Measurements from ENCODE around the gene TMEM43.

The TMEM43 gene

DNA sequence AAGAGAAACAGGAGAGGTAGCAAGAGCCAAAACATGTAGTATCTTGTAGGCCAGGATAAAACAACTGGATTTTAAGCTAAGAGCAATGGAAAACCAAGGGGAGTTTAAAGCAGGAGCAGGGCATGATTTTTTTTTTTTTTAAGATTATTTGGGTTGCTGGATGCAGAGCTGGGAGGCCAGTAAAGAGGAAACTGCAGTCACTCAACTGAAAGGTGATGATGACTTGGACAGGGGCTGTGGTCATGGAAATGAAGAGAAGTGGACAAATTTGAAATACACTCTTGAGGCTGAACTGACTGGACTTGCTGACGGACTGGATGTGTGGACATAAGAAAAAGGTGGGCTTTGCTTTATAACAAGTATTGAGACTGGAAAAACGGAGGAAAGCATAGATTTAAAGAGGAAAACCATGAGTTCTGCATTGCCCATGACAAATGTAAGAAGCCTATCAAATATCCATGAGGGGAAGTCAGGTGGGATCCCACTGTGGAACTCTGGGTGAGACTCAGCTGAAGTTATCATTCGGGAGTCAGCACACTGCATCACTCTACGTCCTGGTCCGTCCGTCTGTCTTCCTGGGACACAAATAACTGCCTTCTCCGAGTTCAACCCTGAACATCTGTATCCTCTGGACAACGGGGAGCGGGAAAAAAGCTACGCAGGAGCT is 52.9 kb downstream of the TMEM43 start:
- Histone ChIP-seq H3K4me1 (ENCODE audit: control insufficient read depth, insufficient read depth, low read length) (peaks cover 7% of the 10 kb centered on the region; the same call in 1 of the 2 replicates), H3K9me3 (ENCODE audit: control insufficient read depth, insufficient read depth, low read depth, low read length) (no peaks in the 10 kb centered on the region), H3K4me3 (ENCODE audit: low read depth, low read length) (peak overlapping the region; percentile 87), H3K27ac (ENCODE audit: extremely low read depth, low read depth, low read length) (peak overlapping the region; percentile 79), H3K36me3 (ENCODE audit: control insufficient read depth in 2 of 2, insufficient read depth in 1 of 2, low read length in 2 of 2) (peaks cover 10 to 27% of the 10 kb centered on the region in 2 experiments)
- CTCF ChIA-PET, result interaction anchor here (0.6 to 1.4 kb wide), 3 partner anchors 26 to 519 kb away, joined by 3 to 8 read pairs (median 4); no protein-coding TSS in a partner anchor
- TF ChIP-seq, protein P1, sequence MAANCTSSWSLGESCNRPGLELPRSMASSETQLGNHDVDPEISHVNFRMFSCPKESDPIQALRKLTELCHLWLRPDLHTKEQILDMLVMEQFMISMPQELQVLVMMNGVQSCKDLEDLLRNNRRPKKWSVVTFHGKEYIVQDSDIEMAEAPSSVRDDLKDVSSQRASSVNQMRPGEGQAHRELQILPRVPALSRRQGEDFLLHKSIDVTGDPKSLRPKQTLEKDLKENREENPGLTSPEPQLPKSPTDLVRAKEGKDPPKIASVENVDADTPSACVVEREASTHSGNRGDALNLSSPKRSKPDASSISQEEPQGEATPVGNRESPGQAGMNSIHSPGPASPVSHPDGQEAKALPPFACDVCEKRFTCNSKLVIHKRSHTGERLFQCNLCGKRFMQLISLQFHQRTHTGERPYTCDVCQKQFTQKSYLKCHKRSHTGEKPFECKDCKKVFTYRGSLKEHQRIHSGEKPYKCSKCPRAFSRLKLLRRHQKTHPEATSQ (tag by site-specific recombination; IDR thresholded peaks at IDR 0.05), result no peak
- no peak for TF ChIP-seq ZNF221 (tag by site-specific recombination; IDR thresholded peaks at IDR 0.05; ENCODE audit: borderline replicate concordance)
- TF ChIP-seq ZBTB20 (tag by site-specific recombination; IDR thresholded peaks at IDR 0.05), result 0 out of 2 replicates have a peak, but pooled peaks have one; percentile 11
- TF ChIP-seq, protein P2, sequence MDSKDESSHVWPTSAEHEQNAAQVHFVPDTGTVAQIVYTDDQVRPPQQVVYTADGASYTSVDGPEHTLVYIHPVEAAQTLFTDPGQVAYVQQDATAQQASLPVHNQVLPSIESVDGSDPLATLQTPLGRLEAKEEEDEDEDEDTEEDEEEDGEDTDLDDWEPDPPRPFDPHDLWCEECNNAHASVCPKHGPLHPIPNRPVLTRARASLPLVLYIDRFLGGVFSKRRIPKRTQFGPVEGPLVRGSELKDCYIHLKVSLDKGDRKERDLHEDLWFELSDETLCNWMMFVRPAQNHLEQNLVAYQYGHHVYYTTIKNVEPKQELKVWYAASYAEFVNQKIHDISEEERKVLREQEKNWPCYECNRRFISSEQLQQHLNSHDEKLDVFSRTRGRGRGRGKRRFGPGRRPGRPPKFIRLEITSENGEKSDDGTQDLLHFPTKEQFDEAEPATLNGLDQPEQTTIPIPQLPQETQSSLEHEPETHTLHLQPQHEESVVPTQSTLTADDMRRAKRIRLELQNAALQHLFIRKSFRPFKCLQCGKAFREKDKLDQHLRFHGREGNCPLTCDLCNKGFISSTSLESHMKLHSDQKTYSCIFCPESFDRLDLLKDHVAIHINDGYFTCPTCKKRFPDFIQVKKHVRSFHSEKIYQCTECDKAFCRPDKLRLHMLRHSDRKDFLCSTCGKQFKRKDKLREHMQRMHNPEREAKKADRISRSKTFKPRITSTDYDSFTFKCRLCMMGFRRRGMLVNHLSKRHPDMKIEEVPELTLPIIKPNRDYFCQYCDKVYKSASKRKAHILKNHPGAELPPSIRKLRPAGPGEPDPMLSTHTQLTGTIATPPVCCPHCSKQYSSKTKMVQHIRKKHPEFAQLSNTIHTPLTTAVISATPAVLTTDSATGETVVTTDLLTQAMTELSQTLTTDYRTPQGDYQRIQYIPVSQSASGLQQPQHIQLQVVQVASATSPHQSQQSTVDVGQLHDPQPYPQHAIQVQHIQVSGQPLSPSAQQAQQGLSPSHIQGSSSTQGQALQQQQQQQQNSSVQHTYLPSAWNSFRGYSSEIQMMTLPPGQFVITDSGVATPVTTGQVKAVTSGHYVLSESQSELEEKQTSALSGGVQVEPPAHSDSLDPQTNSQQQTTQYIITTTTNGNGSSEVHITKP (tag by site-specific recombination; IDR thresholded peaks at IDR 0.05), result no peak
- TF ChIP-seq ZBTB7A (tag by site-specific recombination; IDR thresholded peaks at IDR 0.05; ENCODE audit: low read depth), result 0 out of 2 replicates have a peak, but pooled peaks have one; percentile 31
- TF ChIP-seq ZNF302 (tag by site-specific recombination; IDR thresholded peaks at IDR 0.05; ENCODE audit: low read depth), result peak; percentile 90; the same call in 1 of the 2 replicates
- TF ChIP-seq MZF1 (tag by site-specific recombination; IDR thresholded peaks at IDR 0.05; ENCODE audit: borderline replicate concordance), result no peak
- POLR2A ChIA-PET, result interaction anchor here (1.0 to 2.4 kb wide), 11 partner anchors 9 to 474 kb away, joined by 4 to 32 read pairs (median 9); partner anchors contain the start of genes CCDC174, CHCHD4 and TMEM43

DNA sequence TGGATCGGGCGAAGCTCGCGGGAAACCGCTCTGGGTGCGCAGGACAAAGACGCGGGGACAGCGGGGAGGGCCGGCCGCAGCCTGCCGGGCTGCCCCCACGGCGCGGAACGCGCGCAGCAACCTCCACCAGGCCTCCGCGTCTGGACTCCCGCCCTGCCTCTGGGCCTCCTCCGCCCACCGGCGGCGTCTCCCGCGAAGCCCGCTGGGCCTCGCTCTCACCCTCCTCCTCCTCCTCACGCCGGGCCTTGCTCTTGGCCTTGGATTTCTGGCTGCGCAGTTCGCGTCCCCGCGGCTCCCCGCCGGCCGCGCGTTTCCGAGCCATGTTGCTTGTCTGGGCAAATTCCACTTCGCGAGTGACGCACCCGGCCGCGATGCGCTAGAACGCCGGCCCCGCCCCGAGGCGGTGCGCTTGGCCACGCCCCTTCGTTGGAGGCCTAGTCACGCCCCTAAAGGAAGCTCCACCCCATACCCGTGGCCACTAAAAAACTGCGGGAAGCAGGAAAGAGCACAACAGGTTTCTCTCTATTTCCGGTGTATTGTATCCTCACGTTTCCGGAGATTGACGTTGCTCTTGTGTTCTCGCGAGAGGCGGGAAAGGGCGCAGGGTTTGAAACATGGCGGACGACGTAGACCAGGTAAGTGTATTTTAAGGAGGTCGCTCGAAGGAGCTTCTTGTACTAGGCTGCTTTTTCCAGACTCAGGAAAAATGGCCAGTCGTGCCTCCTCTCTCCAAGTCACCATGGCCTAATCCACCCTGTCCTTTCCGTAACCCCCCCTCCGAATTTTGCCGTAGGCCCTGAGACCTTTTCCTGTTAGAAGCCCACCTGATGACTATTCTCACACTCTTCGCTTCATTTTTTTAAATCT is 53.6 kb downstream of the TMEM43 start, which contains the start of the genes LSM3 and XPC:
LSM3 (plus strand) TSS at position 571 of the 867 bp plus-strand sequence; CDS start at position 615, 44 bp downstream.
XPC (minus strand) TSS at position 355 of the 867 bp plus-strand sequence; CDS start at position 322, 33 bp downstream.
- ChIA-PET CTCF (interaction anchor here (0.6 to 1.6 kb wide), 6 partner anchors 14 to 520 kb away, joined by 3 to 8 read pairs (median 4); no protein-coding TSS in a partner anchor), POLR2A (interaction anchor here (0.6 to 2.4 kb wide), 21 partner anchors 8 to 887 kb away, joined by 3 to 32 read pairs (median 4); partner anchors contain the start of genes CCDC174, CHCHD4, MRPS25 and TMEM43)
- Histone ChIP-seq H3K4me3 (ENCODE audit: low read depth, low read length) (peak within 1 kb of the TSS; percentile 87), H3K9me3 (ENCODE audit: control insufficient read depth, insufficient read depth, low read depth, low read length) (no peaks in the 10 kb centered on the region), H3K27ac (ENCODE audit: extremely low read depth, low read depth, low read length) (peak within 1 kb of the TSS; percentile 79), H3K4me1 (ENCODE audit: control insufficient read depth, insufficient read depth, low read length) (peaks cover 7% of the 10 kb centered on the region; the same call in 1 of the 2 replicates), H3K36me3 (ENCODE audit: control insufficient read depth in 2 of 2, insufficient read depth in 1 of 2, low read length in 2 of 2) (peaks cover 12 to 27% of the 10 kb centered on the region in 2 experiments)
- TF ChIP-seq ZNF366 (tag by site-specific recombination; conservative IDR thresholded peaks at IDR 0.05) (peak; percentile 83), ZNF692 (tag by site-specific recombination; IDR thresholded peaks at IDR 0.05) (peak; percentile 76), ZNF335 (tag by site-specific recombination; conservative IDR thresholded peaks at IDR 0.05) (peak; percentile 99), SCRT2 (tag by site-specific recombination; IDR thresholded peaks at IDR 0.05) (peak; percentile 99), ZXDB (tag by site-specific recombination; IDR thresholded peaks at IDR 0.05) (peak; percentile 67; the same call in 1 of the 2 replicates), ZNF48 (tag by site-specific recombination; IDR thresholded peaks at IDR 0.05) (no peak), ZNF391 (tag by site-specific recombination; IDR thresholded peaks at IDR 0.05; ENCODE audit: borderline replicate concordance, low read depth) (peak; percentile 80; the same call in 1 of the 2 replicates), ZFP37 (tag by site-specific recombination; IDR thresholded peaks at IDR 0.05) (peak; percentile 73; the same call in 1 of the 2 replicates), ZNF777 (tag by site-specific recombination; IDR thresholded peaks at IDR 0.05; ENCODE audit: borderline replicate concordance) (peak; percentile 17; the same call in 1 of the 2 replicates), KLF17 (tag by site-specific recombination; IDR thresholded peaks at IDR 0.05) (peak; percentile 62), ZNF76 (tag by site-specific recombination; IDR thresholded peaks at IDR 0.05; ENCODE audit: borderline replicate concordance, low read depth) (peak; percentile 89), ZNF404 (tag by site-specific recombination; IDR thresholded peaks at IDR 0.05) (no peak), ZNF843 (tag by site-specific recombination; IDR thresholded peaks at IDR 0.05) (peak; percentile 67; the same call in 1 of the 2 replicates), GLIS2 (tag by site-specific recombination; IDR thresholded peaks at IDR 0.05) (peak; percentile 99), SP2 (tag by site-specific recombination; IDR thresholded peaks at IDR 0.05) (peak; percentile 91), KLF9 (tag by site-specific recombination; IDR thresholded peaks at IDR 0.05; ENCODE audit: low read depth) (peak; percentile 95), GLIS1 (tag by site-specific recombination; IDR thresholded peaks at IDR 0.05) (peak; percentile 97)
